BE2C (cell line): ENCODE measurements around the gene ALOX5AP. TPM values are rescaled to one million over a fixed set of nuclear protein-coding genes. Genes with fewer than 3 reads are reported as not detected.

Experiments
- DNase-seq: peaks from one replicate; pipeline ENCODE4 v3.0.0-alpha.2; 2020
- H3K27me3 ChIP-seq: fragments of 250-450 bp; sonication (Bioruptor Pico); 2 replicates; pipeline ENCODE4 v1.5.1; 2020; ENCODE audit warnings: mild to moderate bottlenecking
- H3K36me3 ChIP-seq: fragments of 250-450 bp; sonication (Bioruptor Pico); 2 replicates; pipeline ENCODE4 v1.5.1; 2020; ENCODE audit warnings: mild to moderate bottlenecking
- H3K4me1 ChIP-seq: fragments of 250-450 bp; sonication (Bioruptor Pico); 2 replicates; pipeline ENCODE4 v1.5.1; 2020
- H3K4me3 ChIP-seq: 2 replicates; pipeline ENCODE4 v1.5.1; 2011; ENCODE audit warnings: low read depth, low read length
- H3K9me3 ChIP-seq: fragments of 250-450 bp; sonication (Bioruptor Pico); 2 replicates; pipeline ENCODE4 v1.5.1; 2020
- polyA plus RNA-seq: library from polyadenylated mRNA; unstranded; fragments of >200 nt; gene quantifications from one replicate; pipeline ENCODE4 v1.2.1, GENCODE V29; 2012; ENCODE audit warnings: low read depth, missing spikeins; ENCODE audit not compliant: insufficient read length, insufficient read depth
- TF ChIP-seq, protein P1 (sequence below): IDR thresholded peaks from 2 replicates; pipeline ENCODE4 v1.5.1; 2012; ENCODE audit warnings: mild to moderate bottlenecking, low read depth, low read length

The ALOX5AP gene
- not detected for polyA plus RNA-seq

DNA sequence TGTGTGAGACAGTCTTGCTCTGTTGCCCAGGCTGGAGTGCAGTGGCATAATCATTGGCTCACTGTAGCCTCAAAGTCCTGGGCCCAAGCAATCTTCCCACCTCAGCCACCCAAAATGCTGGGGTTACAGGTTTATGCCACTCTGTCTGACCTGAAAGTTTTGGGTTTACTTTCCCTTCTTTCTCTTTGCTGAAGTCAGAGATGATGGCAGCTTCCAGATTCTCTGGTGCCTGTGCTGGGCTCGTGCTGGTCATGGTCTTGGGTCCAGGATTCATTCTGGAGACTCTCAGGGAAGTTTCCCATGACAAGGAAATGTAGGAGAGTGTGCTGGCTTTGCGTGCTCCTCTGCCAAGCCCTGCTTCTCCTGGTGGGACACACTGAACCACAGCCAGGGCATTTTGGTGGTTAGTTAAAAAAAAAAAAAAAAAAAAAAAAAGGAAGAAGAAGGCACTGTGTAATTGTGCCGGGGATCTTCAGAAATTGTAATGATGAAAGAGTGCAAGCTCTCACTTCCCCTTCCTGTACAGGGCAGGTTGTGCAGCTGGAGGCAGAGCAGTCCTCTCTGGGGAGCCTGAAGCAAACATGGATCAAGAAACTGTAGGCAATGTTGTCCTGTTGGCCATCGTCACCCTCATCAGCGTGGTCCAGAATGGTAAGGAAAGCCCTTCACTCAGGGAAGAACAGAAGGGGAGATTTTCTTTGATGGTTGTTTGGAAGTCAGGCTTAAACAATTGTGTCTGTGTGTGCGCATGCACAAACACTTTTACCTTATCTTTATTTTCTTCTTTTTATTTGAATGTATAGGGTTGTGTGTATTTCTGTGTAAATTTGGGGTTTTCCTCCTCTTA lies at the start of gene ALOX5AP:
Gene ALOX5AP, plus strand, starts transcription at position 519 of the 847 bp plus-strand sequence. Its CDS starts 63 bp downstream, at position 582.
- H3K4me1 ChIP-seq: no peaks in the 10 kb centered on the region
- H3K9me3 ChIP-seq: no peaks in the 10 kb centered on the region
- H3K36me3 ChIP-seq: no peaks in the 10 kb centered on the region
- DNase-seq: no peak
- H3K4me3 ChIP-seq: no peak within 1 kb of the TSS
- H3K27me3 ChIP-seq: no peaks in the 10 kb centered on the region
- TF ChIP-seq, protein P1, sequence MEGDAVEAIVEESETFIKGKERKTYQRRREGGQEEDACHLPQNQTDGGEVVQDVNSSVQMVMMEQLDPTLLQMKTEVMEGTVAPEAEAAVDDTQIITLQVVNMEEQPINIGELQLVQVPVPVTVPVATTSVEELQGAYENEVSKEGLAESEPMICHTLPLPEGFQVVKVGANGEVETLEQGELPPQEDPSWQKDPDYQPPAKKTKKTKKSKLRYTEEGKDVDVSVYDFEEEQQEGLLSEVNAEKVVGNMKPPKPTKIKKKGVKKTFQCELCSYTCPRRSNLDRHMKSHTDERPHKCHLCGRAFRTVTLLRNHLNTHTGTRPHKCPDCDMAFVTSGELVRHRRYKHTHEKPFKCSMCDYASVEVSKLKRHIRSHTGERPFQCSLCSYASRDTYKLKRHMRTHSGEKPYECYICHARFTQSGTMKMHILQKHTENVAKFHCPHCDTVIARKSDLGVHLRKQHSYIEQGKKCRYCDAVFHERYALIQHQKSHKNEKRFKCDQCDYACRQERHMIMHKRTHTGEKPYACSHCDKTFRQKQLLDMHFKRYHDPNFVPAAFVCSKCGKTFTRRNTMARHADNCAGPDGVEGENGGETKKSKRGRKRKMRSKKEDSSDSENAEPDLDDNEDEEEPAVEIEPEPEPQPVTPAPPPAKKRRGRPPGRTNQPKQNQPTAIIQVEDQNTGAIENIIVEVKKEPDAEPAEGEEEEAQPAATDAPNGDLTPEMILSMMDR: no peak

DNA sequence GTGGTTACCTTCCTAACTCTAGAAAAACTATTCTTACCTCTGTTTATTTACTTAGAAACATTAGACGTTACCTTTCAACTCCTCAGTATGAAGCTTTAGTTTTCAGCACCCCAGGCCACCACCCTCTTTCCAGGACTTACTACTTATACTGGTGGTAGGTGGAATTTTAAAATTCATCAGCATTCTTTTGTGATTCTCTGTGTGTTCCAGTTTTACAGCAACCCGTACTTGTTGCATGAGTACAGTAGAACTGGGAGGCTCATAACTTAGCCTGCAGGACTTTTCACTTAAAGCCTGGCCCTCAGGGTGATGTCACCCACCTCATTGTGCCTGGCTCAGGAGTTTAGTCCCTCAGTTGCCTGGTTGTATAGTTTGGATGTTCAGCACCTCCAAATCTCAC lies 49.4 kb upstream of the ALOX5AP start:
- no peak overlapping the region for H3K4me3 ChIP-seq
- DNase-seq: no peak
- TF ChIP-seq, protein P1: no peak
- no peaks in the 10 kb centered on the region for H3K9me3 ChIP-seq
- H3K27me3 ChIP-seq: no peaks in the 10 kb centered on the region
- peaks cover 15% of the 10 kb centered on the region for H3K4me1 ChIP-seq
- no peaks in the 10 kb centered on the region for H3K36me3 ChIP-seq

DNA sequence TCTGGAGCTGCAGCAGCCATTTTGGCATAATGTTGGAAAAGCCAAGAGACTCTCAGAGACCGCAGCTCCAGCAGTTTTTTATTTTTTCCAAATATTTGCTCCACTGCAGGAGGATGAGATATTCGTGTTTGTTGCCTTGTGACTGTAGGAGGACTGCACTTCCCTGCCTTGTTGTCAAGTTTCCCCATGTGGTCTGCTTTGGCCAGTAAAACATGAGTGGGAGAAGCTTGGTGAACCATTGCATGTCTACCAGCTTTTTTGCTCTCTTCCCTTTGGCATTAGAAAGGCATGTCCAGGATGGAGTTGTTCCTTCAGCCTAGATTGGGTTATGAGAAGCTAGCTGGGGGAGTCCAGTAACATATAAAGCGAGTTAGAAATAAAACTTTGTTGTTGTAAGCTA lies 47.7 kb upstream of the ALOX5AP start:
- Histone ChIP-seq H3K27me3 (no peaks in the 10 kb centered on the region), H3K4me3 (no peak overlapping the region), H3K4me1 (no peaks in the 10 kb centered on the region), H3K36me3 (no peaks in the 10 kb centered on the region), H3K9me3 (no peaks in the 10 kb centered on the region)
- TF ChIP-seq, protein P1: no peak
- DNase-seq: no peak

DNA sequence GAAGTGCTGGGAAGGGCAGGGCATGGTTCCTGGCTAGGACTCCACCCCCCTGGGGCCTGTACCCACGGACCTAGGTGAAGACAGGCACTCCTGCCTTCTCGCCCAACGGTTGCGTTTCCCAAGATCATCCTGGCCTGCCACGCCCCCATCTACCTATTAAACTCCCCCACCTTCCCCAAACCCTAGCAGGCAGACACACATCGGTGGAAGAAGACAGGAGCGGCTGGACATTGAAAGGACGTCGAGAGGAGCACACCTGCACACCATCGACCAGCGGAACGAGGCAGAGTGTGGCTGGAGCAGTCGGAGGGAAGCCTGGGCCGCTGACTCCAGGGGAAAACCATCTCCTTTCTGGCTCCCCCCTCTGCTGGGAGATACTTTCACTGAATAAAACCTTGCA lies 45.6 kb upstream of the ALOX5AP start:
- TF ChIP-seq, protein P1: no peak
- Histone ChIP-seq H3K27me3 (no peaks in the 10 kb centered on the region), H3K4me1 (no peaks in the 10 kb centered on the region), H3K4me3 (no peak overlapping the region), H3K36me3 (no peaks in the 10 kb centered on the region), H3K9me3 (no peaks in the 10 kb centered on the region)
- DNase-seq: no peak

DNA sequence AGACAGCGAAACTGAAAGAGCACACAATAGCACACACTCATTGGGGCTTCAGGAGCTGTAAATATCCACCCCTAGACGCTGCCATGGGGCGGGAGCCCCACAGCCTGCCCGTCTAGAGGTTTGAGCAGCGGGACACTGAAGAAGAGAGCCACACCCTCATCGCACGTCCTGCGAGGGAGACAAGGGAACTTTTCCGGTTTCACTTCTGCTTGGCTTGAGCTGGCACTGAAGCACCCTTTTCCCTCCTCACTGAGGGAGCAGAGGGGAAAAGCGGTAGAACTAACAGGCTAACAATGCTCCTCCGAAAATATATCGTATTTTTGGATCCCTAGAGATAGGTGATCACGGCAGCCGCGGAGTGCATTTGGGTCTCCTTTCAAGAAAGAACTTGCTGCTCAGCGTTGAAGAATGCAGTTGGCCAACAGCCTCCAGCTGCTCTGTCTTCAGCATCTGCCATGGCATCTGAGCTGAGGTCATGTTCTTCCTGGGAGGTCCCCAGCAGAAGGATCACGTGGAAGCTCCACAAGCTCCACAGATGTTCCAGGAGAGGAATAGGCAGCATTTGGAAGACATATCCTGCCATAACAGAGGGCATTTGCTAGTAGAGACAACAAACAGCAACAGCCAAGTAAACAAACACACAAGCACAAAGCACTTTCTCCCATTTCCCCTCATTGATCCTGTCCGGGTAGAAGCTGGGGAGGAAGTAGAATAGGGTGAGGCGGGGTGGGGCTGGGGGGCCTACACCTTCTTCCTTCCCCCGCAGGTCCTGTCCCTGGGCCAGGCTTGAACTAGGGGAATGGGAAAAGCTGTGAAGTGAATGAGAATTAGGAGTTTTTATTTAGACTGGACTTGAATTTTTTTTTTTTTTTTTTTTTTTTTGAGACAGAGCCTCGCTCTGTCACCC lies 44.8 kb upstream of the ALOX5AP start:
- Histone ChIP-seq H3K36me3 (no peaks in the 10 kb centered on the region), H3K9me3 (no peaks in the 10 kb centered on the region), H3K4me3 (no peak overlapping the region), H3K4me1 (no peaks in the 10 kb centered on the region), H3K27me3 (no peaks in the 10 kb centered on the region)
- no peak for DNase-seq
- TF ChIP-seq, protein P1: no peak

DNA sequence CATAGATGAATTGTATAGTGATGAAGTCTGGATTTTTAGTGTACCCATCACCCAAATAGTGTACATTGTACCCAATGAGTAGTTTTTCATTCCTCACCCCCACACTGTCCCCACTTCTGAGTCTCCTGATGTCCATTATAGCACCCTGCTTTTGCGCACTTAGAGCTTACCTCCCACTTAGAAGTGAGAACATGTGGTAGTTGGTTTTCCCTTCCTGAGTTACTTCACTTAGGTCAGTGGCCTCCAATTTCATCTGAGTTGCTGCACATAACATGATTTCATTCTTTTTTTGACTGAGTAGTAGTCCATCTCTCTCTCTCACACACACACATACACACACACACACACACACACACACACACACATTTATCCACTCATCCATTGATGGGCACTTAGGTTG lies 43.2 kb upstream of the ALOX5AP start:
- Histone ChIP-seq H3K36me3 (no peaks in the 10 kb centered on the region), H3K4me1 (no peaks in the 10 kb centered on the region), H3K9me3 (no peaks in the 10 kb centered on the region), H3K4me3 (no peak overlapping the region), H3K27me3 (no peaks in the 10 kb centered on the region)
- no peak for DNase-seq
- TF ChIP-seq, protein P1: no peak
